ENCODE measurements around the gene PRRX2. TPM values are rescaled to one million over a fixed set of nuclear protein-coding genes. Genes with fewer than 3 reads are reported as not detected.

Gene PRRX2
- total and polyA plus RNA-seq, 2 donors (not counting 1 experiment from before 2014, with no cell fraction given), result not detected

DNA sequence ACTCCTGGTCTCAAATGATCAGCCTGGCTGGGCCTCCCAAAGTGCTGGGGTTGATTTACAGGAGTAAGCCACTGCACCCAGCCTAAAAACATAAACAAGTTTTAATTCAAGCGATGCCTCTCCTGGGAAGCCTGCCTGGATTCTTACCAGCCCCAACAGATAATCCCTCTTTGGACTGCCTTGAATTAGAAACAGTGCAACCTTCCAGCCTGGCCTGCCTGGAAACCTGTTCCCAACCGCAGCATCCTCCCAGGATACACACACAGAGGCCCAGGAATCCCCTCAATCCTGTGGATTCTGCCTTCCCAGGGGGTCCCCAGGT, 68.1 kb downstream of the PRRX2 start:
- Histone ChIP-seq H3K9me3 (ENCODE audit: control extremely low read depth in 1 of 3, control insufficient read depth in 2 of 3, insufficient read depth in 1 of 3, low read length in 2 of 3) (no peaks in the 10 kb centered on the region), H3K36me3 (replicated peaks in 1 of 2; ENCODE audit: control extremely low read depth in 1 of 2, control insufficient read depth in 1 of 2, extremely low read depth in 1 of 2, insufficient read depth in 2 of 2, low read length in 1 of 2) (no peaks in the 10 kb centered on the region), H3K27me3 (replicated peaks in 1 of 4; ENCODE audit: control extremely low read depth in 1 of 4, control insufficient read depth in 3 of 4, insufficient read depth in 4 of 4, low read length in 3 of 4) (peaks cover 0 to 6% (median 0%) of the 10 kb centered on the region in 4 experiments), H3K4me3 (ENCODE audit: control extremely low read depth in 1 of 5, extremely low read depth in 1 of 5, insufficient read depth in 1 of 5, low read depth in 2 of 5, low read length in 4 of 5) (no peak overlapping the region), H2AFZ (ENCODE audit: insufficient read depth, low read depth, low read length, poor library complexity, severe bottlenecking) (no peak overlapping the region), H3K79me2 (ENCODE audit: control insufficient read depth, insufficient read depth, low read length) (no peaks in the 10 kb centered on the region), H3K4me1 (ENCODE audit: control insufficient read depth in 2 of 2, insufficient read depth in 2 of 2, low read length in 2 of 2) (peaks cover 0 to 16% of the 10 kb centered on the region in 2 donors), H4K20me1 (ENCODE audit: control insufficient read depth, insufficient read depth, low read length, poor library complexity, severe bottlenecking) (no peaks in the 10 kb centered on the region), H3K27ac (ENCODE audit: low read length in 2 of 2) (no peak overlapping the region), H3K4me2 (replicated peaks; ENCODE audit: low read depth, low read length, poor library complexity, severe bottlenecking) (no peak overlapping the region), H3K9ac (ENCODE audit: low read length) (no peak overlapping the region)
- ATAC-seq (ENCODE audit: low read depth) (no peak), DNase-seq (no peak)
- Mint-ChIP-seq H3K4me3 (no peak overlapping the region), H3K27me3 (peaks cover 8% of the 10 kb centered on the region), H3K27ac (no peak overlapping the region), H3K9me3 (ENCODE audit: insufficient read depth) (no peaks in the 10 kb centered on the region), H3K4me1 (peaks cover 7% of the 10 kb centered on the region)
- 78% methylated on average over 2 of the region's 2 CpGs for WGBS (ENCODE audit: insufficient coverage)
- TF ChIP-seq, protein P1, sequence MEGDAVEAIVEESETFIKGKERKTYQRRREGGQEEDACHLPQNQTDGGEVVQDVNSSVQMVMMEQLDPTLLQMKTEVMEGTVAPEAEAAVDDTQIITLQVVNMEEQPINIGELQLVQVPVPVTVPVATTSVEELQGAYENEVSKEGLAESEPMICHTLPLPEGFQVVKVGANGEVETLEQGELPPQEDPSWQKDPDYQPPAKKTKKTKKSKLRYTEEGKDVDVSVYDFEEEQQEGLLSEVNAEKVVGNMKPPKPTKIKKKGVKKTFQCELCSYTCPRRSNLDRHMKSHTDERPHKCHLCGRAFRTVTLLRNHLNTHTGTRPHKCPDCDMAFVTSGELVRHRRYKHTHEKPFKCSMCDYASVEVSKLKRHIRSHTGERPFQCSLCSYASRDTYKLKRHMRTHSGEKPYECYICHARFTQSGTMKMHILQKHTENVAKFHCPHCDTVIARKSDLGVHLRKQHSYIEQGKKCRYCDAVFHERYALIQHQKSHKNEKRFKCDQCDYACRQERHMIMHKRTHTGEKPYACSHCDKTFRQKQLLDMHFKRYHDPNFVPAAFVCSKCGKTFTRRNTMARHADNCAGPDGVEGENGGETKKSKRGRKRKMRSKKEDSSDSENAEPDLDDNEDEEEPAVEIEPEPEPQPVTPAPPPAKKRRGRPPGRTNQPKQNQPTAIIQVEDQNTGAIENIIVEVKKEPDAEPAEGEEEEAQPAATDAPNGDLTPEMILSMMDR (IDR thresholded peaks at IDR 0.05), result no peak
- TF ChIP-seq EZH2 (IDR thresholded peaks at IDR 0.05; ENCODE audit: borderline replicate concordance, insufficient read depth, low read depth, low read length, poor library complexity, severe bottlenecking), result no peak
- CTCF ChIA-PET, result no interaction called here
- intact Hi-C loops (cut with micrococcal nuclease), result no loop called here
- POLR2A ChIA-PET, result no interaction called here

GRCh38 chr9:129735546-129735945, 70.1 kb downstream of the PRRX2 start:
- 81% methylated on average over 4 of the region's 6 CpGs for WGBS (ENCODE audit: insufficient coverage)
- POLR2A ChIA-PET, result no interaction called here
- CTCF ChIA-PET, result interaction anchor here (0.6 kb wide), 1 partner anchor 241 kb away, joined by 3 read pairs; no protein-coding TSS in a partner anchor
- H3K4me3 Mint-ChIP-seq, result no peak overlapping the region
- no peaks in the 10 kb centered on the region for H3K79me2 ChIP-seq (ENCODE audit: control insufficient read depth, insufficient read depth, low read length)
- DNase-seq (no peak), ATAC-seq (ENCODE audit: low read depth) (no peak)
- H3K4me3 ChIP-seq (ENCODE audit: control extremely low read depth in 1 of 5, extremely low read depth in 1 of 5, insufficient read depth in 1 of 5, low read depth in 2 of 5, low read length in 4 of 5), result no peak overlapping the region
- no peaks in the 10 kb centered on the region for H3K27me3 Mint-ChIP-seq
- no peak overlapping the region for H3K27ac ChIP-seq (ENCODE audit: low read length in 2 of 2)
- no peaks in the 10 kb centered on the region for H3K9me3 Mint-ChIP-seq (ENCODE audit: insufficient read depth)
- H3K4me2 ChIP-seq (replicated peaks; ENCODE audit: low read depth, low read length, poor library complexity, severe bottlenecking), result no peak overlapping the region
- no peaks in the 10 kb centered on the region for H4K20me1 ChIP-seq (ENCODE audit: control insufficient read depth, insufficient read depth, low read length, poor library complexity, severe bottlenecking)
- H3K27me3 ChIP-seq (replicated peaks in 1 of 4; ENCODE audit: control extremely low read depth in 1 of 4, control insufficient read depth in 3 of 4, insufficient read depth in 4 of 4, low read length in 3 of 4), result peaks cover 0 to 8% (median 0%) of the 10 kb centered on the region in 4 experiments
- TF ChIP-seq, protein P1 (IDR thresholded peaks at IDR 0.05), result no peak
- TF ChIP-seq EZH2 (IDR thresholded peaks at IDR 0.05; ENCODE audit: borderline replicate concordance, insufficient read depth, low read depth, low read length, poor library complexity, severe bottlenecking), result no peak
- H2AFZ ChIP-seq (ENCODE audit: insufficient read depth, low read depth, low read length, poor library complexity, severe bottlenecking), result no peak overlapping the region
- peaks cover 0 to 16% of the 10 kb centered on the region in 2 donors for H3K4me1 ChIP-seq (ENCODE audit: control insufficient read depth in 2 of 2, insufficient read depth in 2 of 2, low read length in 2 of 2)
- H3K4me1 Mint-ChIP-seq, result peaks cover 7% of the 10 kb centered on the region
- intact Hi-C loops (cut with micrococcal nuclease), result loop anchor here (5.0 kb wide), 2 partner anchors 93 to 367 kb away; partner anchors contain the start of gene ASB6
- no peak overlapping the region for H3K27ac Mint-ChIP-seq
- H3K36me3 ChIP-seq (replicated peaks in 1 of 2; ENCODE audit: control extremely low read depth in 1 of 2, control insufficient read depth in 1 of 2, extremely low read depth in 1 of 2, insufficient read depth in 2 of 2, low read length in 1 of 2), result no peaks in the 10 kb centered on the region
- H3K9me3 ChIP-seq (ENCODE audit: control extremely low read depth in 1 of 3, control insufficient read depth in 2 of 3, insufficient read depth in 1 of 3, low read length in 2 of 3), result no peaks in the 10 kb centered on the region
- no peak overlapping the region for H3K9ac ChIP-seq (ENCODE audit: low read length)
